ENCODE measurements around the gene ABHD3.
"Not testable (repeated sequence)": the region's sequence is repeated elsewhere in the genome, so short reads cannot be mapped to it uniquely, and the experiment has no call there.

Gene ABHD3, protein sequence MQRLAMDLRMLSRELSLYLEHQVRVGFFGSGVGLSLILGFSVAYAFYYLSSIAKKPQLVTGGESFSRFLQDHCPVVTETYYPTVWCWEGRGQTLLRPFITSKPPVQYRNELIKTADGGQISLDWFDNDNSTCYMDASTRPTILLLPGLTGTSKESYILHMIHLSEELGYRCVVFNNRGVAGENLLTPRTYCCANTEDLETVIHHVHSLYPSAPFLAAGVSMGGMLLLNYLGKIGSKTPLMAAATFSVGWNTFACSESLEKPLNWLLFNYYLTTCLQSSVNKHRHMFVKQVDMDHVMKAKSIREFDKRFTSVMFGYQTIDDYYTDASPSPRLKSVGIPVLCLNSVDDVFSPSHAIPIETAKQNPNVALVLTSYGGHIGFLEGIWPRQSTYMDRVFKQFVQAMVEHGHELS

DNA sequence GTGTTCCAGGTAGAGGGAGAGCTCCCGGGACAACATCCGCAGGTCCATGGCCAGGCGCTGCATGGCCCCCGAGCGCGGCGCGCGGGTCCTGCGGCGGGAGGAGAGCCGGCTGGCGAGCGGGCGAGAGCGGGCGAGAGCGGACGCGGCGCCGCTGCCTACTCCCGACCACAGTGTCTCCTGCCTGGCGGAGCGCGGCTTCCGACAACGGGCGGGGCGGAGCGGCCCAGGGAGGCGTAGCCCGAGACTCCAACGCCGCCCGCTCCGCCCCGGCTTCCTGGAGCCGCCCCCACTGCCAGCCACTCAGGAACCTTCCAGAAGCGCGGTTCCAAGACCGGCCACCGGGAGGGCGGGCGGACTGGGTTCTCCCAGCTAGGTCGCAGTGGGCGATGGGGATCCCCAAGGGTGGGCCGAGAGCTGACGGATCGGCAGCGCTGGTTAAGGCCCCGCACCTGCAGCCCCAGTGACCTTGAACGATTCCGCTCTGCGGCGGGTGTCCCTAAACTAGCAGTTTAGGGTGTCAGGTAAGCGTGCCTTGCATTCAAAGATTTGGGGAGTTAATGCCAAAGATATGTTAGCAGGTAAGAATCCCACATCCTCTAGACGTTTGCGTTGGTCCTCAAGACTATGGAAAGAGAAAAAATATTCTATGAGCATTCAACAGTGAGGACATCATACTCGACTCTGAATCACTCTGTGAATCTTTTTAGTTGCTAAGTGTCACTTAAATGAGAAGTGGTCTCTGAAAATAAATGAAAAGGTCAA, at the start of gene ABHD3:
ABHD3 (minus strand) TSS at position 172 of the 762 bp plus-strand sequence; CDS start at position 63, 109 bp downstream.
- in situ Hi-C loops (cut with MboI; ENCODE audit: low sequenced_read_pairs), result no loop called here

DNA sequence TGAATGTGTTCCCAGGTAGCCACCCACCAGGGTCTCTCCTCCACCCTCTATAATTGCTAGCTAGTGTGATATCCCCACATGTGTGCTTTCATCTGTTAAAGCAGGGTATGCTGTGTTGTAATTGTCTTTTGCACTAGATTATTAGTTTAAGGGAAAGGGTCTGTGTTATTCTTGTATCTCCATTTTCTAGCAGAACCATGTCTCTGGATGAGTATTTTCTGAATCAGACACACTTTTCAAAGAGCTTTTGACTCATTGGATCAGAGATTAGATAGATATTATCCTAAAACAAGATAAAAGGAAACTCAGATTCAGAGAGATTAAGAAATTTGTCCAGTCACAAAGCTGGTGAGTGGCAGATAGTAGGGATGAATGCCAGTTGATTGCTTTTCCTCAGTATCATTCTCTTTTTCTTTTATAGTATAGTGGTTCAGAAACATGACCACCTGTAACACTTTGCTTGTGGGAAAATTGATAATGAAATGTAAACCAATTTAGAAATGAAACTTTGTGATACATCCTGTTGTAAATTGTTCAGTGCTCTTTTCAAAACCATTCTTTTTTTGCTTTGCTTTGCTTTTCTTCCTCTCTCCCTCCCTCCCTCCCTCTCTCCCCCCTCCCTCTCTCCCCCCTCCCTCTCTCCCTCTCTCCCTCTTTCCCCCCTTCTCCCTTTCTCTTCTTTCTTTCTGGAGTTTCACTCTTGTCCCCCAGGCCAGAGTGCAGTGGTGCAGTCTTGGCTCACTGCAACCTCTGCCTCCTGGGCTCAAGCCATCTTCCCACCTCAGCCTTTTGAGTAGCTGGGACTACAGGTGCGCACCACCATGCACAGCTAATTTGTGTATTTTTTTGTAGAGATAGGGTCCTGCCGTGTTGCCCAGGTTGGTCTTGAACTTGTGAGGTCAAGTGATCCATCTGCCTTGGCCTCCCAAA, 43.5 kb upstream of the ABHD3 start:
- in situ Hi-C loops (cut with MboI; ENCODE audit: low sequenced_read_pairs), result no loop called here

DNA sequence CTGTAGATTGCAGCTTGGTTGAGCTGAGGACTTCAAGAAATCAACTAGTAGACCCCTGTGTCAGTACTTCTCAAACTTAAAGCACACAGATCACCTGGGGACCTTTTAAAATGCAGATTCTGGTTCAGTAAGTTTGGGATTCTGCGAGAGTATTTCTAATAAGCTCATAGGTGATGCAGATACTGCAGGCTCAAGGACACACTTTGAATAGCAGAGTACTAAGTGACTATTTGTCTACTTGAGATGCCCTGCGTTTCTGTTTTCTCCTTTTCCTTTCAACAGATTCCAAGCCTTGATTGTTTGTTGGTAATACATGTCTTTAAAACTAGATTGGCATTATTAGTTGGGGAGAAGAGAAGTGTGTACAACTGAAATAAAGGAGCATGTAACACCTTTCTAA, 42.7 kb upstream of the ABHD3 start:
- in situ Hi-C loops (cut with MboI; ENCODE audit: low sequenced_read_pairs), result no loop called here

DNA sequence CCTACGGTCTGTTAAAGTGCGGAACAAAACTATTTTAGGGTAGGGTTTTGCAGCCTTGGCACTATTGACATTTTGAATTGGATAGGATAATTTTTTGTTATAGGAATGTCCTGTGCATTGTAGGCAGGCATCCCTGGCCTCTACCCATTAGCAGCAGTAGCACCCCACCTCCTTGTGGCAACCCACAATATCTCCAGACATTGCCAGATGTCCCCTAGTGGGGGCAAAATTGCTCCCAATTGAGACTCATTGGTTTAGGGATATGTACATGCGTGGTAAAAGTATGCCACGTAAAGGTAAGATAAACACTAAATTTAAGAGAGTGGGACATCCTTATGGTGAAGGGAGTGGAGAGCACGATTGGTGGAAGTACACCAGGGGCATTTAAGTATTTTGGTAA, 40.7 kb upstream of the ABHD3 start:
- in situ Hi-C loops (cut with MboI; ENCODE audit: low sequenced_read_pairs), result no loop called here

DNA sequence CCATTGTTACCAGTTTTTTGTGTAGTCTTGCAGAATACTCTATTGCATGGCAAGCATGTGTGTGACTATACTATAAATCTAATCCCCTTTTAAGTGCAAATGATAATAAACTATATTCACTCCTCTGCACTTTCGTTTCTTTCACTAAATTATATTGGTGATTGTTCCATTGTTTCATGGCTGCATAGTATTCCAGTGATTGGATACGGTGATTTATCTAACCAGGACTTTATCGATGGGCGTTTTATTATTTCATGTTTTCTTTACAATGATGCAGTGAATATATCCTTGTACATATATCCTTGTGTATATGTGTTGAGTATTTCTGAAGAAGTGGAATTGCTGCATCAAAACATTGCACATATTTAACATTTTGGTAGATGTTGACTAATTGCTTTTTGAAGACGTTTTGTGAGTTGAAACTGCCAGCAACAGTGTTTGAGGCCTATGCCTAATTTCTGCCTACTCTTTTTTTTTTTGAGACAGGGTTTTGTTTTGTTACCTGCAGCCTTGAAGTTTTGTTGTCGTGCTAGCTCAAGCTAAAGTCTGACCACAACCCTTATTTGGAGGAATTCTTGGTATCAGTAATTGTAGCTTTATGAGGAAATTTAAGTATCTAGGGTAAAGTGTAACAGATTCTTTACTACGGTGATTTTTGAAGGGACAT, 38.7 kb upstream of the ABHD3 start:
- in situ Hi-C loops (cut with MboI; ENCODE audit: low sequenced_read_pairs), result no loop called here

DNA sequence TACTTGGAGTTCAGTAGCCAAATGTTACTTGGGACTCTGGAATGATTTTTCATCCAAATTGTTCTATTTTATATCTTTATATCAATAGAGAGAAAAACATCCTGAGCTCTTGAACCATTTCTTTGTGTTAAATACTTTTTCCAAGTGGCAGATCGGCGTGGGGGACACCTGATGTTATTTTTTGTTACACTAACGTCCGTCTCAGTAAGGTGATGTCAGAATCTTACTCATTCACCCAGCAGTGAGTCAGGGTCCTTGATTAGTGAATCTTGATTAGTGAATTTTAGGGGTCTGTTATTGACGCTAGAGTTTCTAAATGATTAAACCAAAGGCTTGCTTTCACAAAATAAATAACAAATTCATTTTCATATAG, 37.7 kb upstream of the ABHD3 start:
- in situ Hi-C loops (cut with MboI; ENCODE audit: low sequenced_read_pairs), result no loop called here

DNA sequence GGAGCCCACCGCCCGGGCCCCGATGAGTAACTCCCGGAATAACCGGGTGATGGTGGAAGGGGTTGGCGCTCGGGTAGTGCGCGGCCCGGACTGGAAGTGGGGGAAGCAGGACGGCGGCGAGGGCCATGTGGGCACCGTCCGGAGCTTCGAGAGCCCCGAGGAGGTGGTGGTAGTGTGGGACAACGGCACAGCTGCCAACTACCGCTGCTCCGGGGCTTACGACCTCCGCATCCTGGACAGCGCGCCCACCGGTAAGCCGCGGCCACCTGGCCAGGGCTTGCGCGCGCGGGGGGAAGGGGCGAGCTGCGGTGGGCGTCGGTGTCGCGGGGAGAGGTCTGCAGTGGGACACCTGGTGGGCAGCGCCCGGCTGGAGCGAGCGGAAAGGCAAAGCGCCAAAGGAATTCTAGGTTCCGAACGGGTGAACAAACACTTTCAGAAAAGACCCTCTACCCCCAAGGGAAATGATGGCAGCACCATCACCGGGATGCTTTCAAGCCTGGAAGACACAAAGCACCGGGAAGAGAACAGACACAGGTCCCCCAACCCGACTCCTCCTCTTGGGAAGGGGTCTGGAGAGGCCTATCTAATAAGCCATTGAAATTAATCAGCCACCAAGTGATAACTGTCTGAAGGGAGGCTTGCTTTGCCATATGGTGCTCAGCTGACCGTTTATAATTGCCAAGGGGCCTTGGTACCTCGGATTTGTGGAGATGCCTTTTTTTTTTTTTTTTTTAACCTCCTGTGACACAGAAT, 37.2 kb upstream of the ABHD3 start:
- in situ Hi-C loops (cut with MboI; ENCODE audit: low sequenced_read_pairs), result no loop called here

DNA sequence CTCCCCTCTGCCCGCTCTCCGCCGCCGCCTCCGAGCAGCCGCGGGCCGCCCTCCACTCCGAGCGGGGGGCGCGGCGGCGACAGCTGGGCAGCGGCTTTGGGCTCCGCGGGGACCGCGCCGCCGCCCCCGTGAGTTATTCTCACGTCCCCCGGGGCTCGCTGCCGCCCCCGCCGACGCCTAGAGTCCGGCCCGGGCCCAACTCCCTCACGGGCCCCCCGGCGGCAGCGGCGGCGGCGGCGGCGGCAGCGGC, 36.7 kb upstream of the ABHD3 start:
- in situ Hi-C loops (cut with MboI; ENCODE audit: low sequenced_read_pairs), result no loop called here

DNA sequence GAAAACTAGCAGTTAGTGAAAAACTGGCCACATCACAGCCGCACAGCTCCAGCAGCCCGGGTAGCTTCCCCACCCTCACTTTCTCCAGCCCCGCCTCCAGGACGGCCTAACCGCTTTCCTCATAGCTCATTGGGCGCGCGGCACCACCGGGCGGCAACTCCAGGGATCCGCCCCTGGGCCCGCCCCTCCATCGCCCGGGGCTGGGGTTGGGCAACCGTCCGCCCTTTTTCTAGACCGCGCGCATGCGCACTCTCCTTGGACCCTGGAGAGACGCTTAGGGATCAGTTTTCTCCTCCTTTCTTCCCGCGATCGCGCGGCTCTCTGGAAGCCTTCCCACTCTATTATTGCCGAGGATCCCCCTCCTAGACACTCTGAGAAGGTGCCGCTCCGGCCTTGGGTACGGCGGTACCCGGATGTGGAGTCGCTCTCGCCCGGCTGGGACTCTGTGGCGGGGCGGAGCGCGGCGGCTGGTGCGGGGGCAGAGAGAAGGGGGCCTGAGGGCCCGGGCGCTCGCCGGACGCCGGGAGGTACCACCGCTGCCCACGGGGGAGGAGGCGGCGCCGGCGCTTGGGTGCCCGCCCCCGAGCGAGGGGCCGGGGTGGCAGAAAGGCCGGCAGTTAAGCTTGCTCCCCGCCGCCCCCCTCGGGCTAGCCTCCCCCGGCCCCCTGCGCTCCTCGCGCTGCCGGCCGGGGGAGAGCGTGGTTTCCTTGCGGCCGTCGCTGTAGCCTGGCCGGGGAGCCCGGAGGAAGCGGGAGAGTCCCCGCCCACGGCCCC, 36.2 kb upstream of the ABHD3 start, which contains the start of gene MIB1:
MIB1 (plus strand) TSS at position 255 of the 774 bp plus-strand sequence. CDS start 792 bp downstream, outside the sequence.
- in situ Hi-C loops (cut with MboI; ENCODE audit: low sequenced_read_pairs), result no loop called here

DNA sequence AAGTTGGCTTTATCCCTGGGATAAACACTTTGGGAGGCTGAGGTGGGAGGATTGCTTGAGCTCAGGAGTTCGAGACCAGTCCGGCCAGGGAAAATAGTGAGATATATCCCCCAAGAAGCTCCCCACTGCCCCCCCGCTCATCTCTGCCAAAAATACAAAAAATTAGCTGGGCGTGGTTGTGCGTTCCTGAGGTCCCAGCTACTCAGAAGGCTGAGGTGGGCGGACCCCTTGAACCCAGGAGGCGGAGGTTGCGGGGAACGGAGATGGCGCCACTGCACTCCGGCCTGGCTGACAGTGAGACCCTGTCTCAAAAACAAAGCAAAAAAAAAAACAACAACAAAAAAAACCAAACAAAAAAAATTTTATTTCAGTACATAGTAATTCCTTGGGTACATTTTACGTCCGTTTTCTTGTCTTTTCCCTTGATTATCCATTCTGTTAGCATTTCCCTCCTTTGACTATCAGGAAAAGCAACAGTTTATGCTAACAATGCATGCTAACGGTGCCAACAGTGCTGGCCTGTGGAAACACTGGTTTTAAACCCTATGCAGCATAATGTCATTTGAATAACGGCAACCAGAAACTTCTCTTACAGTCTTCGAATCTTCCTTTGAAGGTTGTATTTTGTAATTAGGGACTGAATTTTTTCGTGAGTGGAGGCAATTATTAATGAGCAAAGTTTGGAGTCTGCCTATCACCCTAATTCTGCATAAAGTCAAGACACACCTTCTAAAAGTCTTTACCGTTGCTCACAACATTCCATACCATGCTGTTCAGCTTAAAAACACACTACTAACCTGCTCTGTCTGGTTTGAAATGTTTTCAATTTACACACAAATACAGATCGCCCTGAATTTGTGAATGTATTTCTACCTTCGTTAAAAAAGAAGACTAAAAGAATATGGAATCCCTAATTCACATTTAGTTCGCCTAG, 35.3 kb upstream of the ABHD3 start:
- in situ Hi-C loops (cut with MboI; ENCODE audit: low sequenced_read_pairs), result no loop called here

DNA sequence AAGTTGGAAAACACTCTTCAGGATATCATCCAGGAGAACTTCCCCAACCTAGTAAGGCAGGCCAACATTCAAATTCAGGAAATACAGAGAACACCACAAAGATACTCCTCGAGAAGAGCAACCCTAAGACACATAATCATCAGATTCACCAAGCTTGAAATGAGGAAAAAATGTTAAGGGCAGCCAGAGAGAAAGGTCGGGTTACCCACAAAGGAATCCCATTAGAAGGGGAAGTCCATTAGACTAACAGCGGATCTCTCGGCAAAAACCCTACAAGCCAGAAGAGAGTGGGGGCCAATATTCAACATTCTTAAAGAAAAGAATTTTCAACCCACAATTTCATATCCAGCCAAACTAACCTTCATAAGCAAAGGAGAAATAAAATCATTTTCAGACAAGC, 32.4 kb upstream of the ABHD3 start:
- in situ Hi-C loops (cut with MboI; ENCODE audit: low sequenced_read_pairs), result not testable (repeated sequence)

DNA sequence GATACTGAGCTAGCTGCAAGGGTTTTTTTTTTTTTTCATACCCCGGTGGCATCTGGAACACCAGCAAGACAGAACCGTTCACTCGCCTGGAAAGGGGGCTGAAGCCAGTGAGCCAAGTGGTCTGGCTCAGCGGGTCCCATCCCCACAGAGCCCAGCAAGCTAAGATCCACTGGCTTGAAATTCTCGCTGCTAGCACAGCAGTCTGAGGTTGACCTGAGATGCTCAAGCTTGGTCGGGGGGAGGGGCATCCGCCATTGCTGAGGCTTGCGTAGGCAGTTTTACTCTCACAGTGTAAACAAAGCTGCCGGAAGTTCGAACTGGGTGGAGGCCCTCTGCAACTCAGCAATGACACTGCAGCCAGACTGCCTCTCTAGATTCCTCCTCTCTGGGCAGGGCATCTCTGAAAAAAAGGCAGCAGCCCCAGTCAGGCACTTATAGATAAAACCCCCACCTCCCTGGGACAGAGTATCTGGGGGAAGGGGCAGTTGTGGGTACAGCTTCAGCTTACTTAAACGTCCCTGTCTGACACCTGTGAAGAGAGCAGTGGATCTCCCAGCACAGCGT, 31.0 kb upstream of the ABHD3 start:
- in situ Hi-C loops (cut with MboI; ENCODE audit: low sequenced_read_pairs), result no loop called here

DNA sequence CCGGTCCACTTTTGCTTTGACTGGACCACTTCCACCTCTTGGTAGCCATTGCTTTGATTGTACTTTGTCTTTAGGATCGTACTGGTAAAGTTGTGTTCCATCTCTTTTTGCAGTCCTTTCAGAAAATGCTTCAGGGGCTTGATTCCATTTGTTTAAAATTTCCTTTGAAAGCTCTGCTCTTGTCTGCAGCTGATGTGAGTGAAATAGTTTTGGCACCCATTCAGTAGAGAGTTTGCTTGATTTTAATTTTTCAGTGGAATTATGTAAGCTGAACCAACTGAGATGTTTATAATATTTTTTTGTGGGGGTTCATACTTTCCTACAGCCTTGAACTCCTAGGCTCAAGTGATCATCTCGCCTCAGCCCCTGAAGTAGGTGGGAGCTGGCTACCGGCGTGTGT, 28.4 kb upstream of the ABHD3 start:
- in situ Hi-C loops (cut with MboI; ENCODE audit: low sequenced_read_pairs), result no loop called here

DNA sequence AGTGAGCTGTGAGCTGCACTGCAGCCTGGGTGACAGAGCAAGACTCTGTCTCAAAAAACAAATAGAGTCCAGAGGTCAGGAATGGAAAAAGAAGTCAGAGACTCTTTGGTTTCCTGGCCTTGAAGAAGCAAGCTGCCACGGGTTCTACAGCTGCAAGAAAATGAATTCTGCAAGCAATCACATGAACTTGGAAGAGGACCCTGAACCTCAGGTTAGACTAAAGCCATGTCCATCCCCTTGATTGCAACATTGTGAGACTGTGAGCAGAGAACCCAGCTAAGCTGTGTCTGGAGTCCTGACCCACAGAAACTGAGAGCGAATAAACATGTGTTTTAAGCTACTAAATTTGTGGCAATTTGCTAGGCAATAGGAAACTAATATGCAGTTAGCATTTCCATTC, 23.1 kb upstream of the ABHD3 start:
- in situ Hi-C loops (cut with MboI; ENCODE audit: low sequenced_read_pairs), result no loop called here

DNA sequence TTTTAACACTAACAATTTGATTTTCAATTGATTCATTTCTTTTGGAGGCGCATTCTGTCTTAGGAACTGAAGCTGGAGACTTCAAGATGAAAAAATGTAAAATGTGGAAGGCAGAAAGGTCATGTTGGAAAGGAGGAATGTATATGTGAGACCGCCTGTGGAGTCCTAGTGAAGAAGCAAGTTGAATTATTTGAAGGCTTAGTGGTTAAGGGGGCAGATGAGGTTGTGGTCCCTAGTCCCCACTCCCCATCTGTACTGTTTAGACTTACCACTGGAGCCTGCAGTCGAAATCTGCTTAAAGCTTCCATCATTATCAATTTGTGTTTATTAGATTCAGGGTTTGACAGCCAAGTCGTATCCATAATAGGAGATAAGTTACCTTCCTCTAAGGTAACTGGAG, 20.6 kb upstream of the ABHD3 start:
- in situ Hi-C loops (cut with MboI; ENCODE audit: low sequenced_read_pairs), result no loop called here

DNA sequence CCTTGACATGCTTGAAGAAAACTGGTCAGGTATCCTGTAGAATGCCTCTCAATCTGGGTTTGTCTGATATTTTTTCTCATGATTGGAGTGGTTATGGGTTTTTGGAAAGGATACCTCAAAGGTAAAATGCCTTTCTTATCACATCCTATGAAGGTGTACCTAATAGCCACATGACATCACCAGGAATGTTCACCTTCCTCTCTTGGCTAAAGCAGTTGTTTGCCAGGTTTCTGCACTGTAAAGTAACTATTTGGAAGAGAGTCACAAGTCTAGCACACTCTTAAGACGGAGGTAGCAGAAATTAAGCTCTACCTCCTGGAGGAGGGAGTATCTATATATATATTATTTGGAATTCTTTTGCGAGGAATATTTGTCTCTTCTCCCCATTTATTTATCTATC, 18.1 kb upstream of the ABHD3 start:
- in situ Hi-C loops (cut with MboI; ENCODE audit: low sequenced_read_pairs), result no loop called here

DNA sequence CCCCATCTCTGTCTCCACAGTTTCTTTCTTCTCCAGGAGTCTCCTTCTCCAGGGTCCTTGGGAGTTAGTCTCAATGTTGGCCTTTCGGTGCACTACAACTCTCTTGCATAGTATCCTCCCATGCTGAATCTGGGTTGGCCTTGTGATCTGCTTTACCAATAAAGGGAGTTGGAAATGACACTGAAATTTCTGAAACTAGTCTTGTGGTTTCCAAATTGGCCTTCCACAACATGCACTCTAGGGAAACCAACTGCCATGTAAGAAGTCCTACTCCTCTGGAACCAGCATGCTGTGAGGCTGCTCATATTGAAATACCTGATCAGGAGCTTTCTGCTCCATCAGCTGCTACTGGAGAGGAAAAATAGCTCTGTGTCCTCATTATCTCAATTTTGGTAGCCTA, 9.9 kb upstream of the ABHD3 start:
- in situ Hi-C loops (cut with MboI; ENCODE audit: low sequenced_read_pairs), result no loop called here

DNA sequence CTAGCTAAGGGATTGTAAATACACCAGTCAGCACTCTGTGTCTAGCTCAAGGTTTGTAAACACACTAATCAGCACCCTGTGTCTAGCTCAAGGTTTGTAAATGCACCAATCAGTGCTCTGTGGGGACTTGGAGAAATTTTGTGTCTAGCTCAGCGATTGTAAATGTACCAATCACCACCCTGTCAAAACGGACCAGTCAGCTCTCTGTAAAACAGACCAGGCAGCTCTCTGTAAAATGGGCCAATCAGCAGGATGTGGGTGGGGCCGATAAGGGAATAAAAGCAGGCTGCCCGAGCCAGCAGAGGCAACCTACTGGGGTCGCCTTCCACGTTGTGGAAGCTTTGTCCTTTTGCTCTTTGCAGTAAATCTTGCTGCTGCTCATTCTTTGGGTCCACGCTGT, 2.6 kb upstream of the ABHD3 start:
- in situ Hi-C loops (cut with MboI; ENCODE audit: low sequenced_read_pairs), result not testable (repeated sequence)
